Stimulated activated CD8-positive, alpha-beta memory T cell treated with anti-CD3 and anti-CD28 coated beads, Interleukin-15, amount 100 ng/mL, for 24 hours (primary cell): ENCODE data around the gene CD74.

Experiments used
- DNase-seq: peaks from one replicate; pipeline ENCODE4 v3.0.0-alpha.2; 2020; ENCODE audit warnings: low read depth

Gene CD74

DNA sequence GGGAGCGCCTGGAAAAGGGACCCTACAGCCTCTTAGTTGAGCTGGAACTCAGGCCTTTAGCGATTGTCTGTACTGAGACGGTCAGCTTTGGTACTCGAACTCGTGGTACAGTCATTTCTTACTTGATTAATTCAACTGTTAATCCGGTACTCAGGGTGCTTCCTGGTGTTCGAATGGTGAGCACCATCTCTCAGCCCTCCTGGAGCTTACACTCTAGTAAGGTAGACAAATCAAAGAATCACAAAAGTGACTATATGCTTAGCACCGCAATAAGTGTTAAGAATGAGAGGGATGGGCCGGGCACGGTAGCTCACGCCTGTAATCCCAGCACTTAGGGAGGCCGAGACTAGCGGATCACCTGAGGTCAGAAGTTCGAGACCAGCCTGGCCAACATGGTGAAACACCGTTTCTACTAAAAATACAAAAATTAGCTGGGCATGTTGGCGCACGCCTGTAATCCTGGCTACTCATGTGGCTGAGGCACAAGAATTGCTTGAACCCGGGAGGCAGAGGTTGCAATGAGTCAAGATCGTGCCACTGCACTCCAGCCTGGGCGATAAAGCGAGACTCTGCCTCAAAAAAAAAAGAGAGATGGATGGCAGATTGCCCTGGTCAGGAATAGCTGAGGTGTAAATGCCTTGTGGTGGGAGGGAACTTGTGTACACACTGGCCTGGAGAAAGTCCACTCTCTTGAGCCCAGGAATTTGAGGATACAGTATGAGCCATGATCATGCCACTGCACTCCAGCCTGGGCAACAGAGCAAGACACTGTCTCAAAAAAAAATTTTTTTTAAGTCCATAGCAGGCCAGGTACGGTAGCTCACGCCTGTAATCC is 54.2 kb downstream of the CD74 start:
- no peak for DNase-seq

DNA sequence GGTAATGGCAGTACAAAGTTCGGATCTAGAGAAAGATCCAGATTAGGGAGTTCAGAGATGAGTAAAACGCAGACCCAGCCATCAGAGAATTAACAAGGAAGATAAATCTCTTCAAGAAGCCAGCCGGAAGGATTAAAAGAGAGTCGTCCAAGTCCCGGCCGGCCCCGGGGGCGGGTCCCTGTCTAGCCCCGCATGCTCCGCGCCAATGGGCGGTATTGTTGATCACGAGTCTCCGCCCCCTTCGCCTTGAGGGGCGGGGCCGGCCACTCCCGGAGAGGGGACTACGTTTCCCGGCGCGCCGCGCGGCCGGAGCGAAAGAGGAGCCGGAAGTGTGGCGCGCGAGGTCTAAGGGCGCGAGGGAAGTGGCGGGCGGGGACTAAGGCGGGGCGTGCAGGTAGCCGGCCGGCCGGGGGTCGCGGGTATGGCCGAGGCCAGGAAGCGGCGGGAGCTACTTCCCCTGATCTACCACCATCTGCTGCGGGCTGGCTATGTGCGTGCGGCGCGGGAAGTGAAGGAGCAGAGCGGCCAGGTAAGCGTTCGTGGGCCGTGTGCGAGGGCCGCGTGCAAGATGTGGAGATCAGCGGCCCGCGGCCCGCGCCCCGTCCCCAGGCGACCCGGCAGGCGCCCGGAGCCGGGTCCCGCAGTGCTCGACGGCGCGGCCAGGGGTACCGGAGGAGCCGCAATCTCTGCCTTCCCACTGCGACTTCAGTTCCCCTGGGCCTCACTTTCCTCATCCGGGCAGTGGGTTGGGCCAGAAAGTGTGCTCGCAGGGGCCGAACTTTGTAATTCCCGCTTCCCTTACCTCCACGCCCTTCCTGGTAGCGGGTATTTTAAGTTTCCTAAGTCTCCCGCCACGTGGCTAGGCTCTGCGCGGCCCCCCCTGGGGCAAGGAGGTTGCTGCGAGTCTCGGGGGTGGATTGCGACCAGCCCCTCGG is 55.1 kb downstream of the CD74 start, which contains the start of gene TCOF1:
TCOF1 (plus strand) TSS at position 372 of the 935 bp plus-strand sequence; CDS start at position 422, 50 bp downstream.
- peak; percentile 96 for DNase-seq

DNA sequence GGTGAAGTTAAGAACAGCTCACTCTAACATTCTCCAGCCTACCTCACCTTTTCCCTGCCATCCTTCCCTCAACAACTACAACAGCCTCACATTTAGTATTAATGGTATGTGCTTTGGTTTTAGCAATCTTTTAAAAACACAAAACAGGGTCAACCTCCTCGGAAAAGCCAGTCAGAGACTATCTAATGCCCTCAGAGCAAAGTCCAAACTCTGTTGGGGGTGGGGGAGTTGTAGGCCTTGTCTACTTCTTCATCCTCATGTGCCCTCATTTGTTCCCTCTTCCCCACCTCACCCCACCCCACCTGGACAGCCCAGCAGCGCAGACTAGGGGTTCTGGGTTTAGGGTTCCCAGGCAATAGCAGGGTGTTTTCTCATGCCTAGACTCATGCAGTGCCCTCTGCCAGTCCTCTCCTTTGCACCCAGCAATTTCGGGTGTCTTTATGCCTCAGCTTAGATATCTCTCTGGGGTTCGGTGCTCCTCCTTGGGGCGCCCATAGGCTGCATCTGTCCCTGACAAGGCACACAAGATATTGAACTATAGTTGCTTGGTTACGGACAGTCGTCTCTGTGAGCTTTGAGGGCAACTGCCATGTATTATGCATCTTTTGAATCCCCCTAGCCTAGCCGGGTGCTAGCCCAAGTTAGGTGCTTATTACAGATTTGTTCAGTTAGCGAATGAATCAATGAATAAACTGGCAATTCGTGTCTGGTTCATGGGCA is 56.0 kb downstream of the CD74 start:
- no peak for DNase-seq

DNA sequence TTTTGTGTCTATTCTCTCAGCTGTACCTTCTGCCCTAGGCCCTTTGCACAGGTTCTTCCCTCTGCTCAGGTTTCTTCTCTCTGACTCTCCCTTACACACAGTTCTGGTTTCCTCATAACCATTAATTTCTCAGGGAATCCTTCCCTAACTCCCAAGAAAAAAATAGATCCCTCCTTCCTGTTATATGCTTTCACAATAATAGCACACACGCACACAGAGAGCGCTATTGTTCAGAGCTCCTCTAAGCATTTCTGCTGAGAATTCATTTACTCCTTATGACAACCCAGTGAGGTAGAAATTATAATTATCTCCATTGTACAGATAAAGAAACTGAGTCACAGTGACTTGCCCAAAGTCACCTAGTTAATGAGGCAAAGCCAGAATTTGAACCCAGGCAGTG is 56.9 kb downstream of the CD74 start:
- DNase-seq = no peak

DNA sequence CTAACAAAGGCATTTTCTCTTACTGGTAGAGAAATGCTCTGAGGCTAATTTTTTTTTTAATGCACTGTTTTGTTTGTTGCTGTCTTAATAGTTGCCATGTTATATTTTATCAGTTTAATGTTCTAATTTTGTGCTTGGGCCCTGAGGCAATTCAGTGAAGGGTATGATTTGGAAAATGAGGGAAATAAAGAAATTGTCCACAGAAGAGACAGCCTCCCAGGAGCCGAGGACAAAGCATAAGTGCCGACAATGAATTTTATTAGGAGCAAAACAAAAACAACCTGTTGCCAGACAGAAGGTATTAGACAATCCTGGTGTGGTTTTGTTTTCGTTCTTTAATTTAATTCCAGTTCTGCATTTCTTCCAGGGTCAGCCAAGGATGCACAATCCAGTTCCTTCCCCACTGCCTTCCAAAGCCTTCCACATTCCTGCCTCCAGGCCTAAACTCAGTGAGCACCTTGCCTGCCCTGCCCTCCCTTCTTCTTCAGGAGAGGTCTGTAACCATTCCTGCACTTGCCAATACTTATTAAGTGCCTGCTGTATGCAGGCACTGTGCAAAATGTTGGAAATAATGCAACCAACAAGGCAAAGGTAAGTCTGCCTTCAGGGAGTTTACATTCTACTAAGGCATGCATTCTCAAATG is 59.6 kb downstream of the CD74 start:
- DNase-seq = no peak

DNA sequence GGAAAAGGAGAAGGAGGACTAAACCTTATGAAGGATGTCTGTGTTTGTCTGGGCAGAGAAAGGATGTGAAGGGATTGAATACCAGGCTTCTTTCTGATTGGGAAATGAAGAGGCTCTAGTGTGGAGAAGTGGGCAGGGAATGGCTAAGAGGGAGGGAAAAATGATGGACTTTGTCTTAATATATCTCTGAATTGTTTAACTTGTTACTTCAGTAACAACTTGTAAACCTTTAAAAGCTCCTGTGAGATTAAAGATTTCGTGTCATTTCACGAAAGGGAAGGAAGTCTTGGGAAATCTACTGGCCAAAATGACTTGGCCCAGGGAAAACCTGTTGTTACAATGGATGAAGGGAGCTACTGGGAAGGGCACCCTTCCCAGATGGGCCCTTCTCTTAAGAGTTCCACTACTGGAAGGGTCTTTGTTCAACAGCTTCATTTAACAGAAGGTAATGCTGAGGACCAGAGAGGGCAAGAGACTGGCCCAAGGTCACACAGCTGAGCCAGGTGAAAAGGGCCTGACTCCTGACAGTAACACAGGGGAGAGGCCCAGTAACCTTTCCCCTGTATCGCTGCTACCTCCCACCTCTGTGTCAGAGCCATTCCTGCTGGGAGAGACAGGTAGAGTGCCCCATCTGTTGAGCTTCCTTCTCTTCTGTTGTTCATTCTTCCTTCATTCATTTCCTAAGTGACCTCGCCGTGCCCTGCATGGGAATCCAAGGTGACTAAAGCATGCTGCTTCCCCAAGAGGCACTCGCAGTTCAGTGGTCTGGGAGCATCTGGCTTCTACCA is 60.3 kb downstream of the CD74 start:
- no peak for DNase-seq
